ENCODE measurements around the gene GFAP. TPM values are rescaled to one million over a fixed set of nuclear protein-coding genes. Genes with fewer than 3 reads are reported as not detected.
"Not testable (repeated sequence)": the region's sequence is repeated elsewhere in the genome, so short reads cannot be mapped to it uniquely, and the experiment has no call there.

Gene GFAP
- total RNA-seq, 1 donor from 2014 or later, result not detected

DNA sequence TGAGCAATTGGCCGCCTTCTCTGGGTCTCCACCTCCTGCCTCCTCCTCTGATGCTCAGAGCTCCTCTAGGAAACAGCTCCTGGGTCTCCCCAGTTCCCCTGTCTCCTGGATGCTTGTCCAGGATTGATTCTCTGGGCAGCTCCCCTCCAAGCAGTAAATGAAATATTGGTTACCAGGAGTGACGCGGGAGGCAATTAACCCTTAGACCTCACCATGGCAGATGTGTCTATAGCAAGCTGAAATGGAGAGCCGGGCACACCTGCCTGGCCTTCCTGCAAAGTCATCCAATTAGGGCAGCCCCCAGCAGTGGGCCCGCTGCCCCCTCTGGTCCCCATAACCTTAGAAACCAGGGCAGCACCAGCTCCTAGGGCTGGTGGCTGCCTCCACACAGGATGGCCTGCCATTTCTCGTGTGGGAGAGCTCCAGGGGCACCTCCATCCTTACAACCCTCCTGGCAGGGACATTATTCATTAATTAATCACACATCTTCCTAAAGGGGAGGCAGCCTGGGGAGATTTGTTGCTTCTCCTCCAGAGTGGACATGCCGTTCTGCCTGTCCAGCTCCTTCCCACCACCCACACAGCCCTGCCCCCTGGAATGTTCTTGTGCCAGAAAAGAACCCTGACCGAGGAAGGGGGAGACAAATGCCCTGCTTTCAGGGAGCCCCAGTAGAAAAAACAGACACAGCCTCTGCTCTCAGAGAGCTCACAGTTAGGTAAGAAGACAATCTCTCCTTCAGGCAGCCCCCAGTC, 40.5 kb upstream of the GFAP start:
- no peak for DNase-seq (ENCODE audit: extremely low spot score, unreplicated experiment)
- Mint-ChIP-seq H3K27me3 (ENCODE audit: unreplicated experiment) (no peaks in the 10 kb centered on the region), H3K4me3 (ENCODE audit: unreplicated experiment) (no peak overlapping the region), H3K4me1 (ENCODE audit: unreplicated experiment) (peaks cover 11% of the 10 kb centered on the region), H3K27ac (ENCODE audit: unreplicated experiment) (no peak overlapping the region), H3K9me3 (ENCODE audit: unreplicated experiment) (no peaks in the 10 kb centered on the region), H3K36me3 (ENCODE audit: unreplicated experiment) (no peaks in the 10 kb centered on the region)
- TF ChIP-seq CTCF (IDR thresholded peaks at IDR 0.05), result no peak

DNA sequence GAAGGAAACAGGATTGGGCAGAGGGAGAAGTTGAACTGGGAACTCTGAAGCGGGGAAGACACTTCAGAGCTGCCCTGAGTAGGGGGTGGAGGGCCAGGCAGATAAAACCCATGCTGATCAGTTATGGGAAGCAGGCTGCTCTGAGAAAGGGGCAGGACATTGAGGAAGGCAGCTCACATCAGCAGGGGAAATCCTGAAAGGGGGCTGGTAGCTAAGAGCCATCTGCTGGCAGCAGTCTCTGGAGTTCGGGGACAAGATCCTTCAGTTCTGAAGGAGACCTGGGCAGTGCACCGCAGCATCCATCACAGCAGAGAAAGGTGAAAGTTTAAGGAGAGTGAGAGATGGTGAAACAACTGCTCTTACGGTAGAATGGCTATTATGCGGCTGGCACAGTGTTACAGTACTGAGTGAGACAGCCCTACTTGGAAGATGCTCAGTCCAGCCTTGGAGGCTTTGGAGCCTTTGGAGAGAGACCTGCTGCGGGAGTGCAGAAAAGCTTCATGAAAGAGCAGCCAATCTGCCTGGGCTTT, 37.7 kb upstream of the GFAP start:
- no peaks in the 10 kb centered on the region for H3K36me3 Mint-ChIP-seq (ENCODE audit: unreplicated experiment)
- no peak for DNase-seq (ENCODE audit: extremely low spot score, unreplicated experiment)
- no peaks in the 10 kb centered on the region for H3K9me3 Mint-ChIP-seq (ENCODE audit: unreplicated experiment)
- TF ChIP-seq CTCF (IDR thresholded peaks at IDR 0.05), result no peak
- no peak overlapping the region for H3K4me3 Mint-ChIP-seq (ENCODE audit: unreplicated experiment)
- no peaks in the 10 kb centered on the region for H3K27me3 Mint-ChIP-seq (ENCODE audit: unreplicated experiment)
- no peak overlapping the region for H3K27ac Mint-ChIP-seq (ENCODE audit: unreplicated experiment)
- H3K4me1 Mint-ChIP-seq (ENCODE audit: unreplicated experiment), result peaks cover 8% of the 10 kb centered on the region

DNA sequence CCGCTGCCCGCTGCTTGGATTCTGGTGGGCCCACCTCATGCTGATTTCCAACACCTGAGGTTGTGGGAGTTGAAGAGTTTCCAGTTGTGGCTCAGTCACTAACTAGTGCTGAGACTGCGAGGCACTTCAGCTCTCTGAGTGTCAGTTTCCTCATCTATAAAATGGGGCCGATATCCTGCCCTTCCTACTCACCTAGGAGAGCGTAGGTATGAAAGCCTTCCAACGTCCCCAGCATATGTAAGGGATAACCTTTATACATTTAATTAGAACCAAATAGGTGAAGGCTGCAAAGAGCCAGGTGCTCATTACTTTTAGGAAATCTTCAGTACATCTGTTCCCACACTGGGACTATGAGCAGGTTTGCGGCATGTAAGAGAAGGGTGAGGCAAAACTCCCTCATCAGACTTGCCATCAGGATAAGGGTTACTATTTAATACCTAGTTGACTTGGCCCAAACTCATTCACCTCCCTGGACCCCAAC, 33.1 kb upstream of the GFAP start:
- TF ChIP-seq CTCF (IDR thresholded peaks at IDR 0.05), result no peak
- Mint-ChIP-seq H3K4me1 (ENCODE audit: unreplicated experiment) (peaks cover 23% of the 10 kb centered on the region), H3K4me3 (ENCODE audit: unreplicated experiment) (peak overlapping the region; percentile 90), H3K27me3 (ENCODE audit: unreplicated experiment) (no peaks in the 10 kb centered on the region), H3K9me3 (ENCODE audit: unreplicated experiment) (no peaks in the 10 kb centered on the region), H3K36me3 (ENCODE audit: unreplicated experiment) (no peaks in the 10 kb centered on the region), H3K27ac (ENCODE audit: unreplicated experiment) (peak overlapping the region; percentile 89)
- no peak for DNase-seq (ENCODE audit: extremely low spot score, unreplicated experiment)

- Mint-ChIP-seq H3K4me3 (ENCODE audit: unreplicated experiment) (peak within 1 kb of the TSS; percentile 90), H3K36me3 (ENCODE audit: unreplicated experiment) (no peaks in the 10 kb centered on the region), H3K27ac (ENCODE audit: unreplicated experiment) (peak within 1 kb of the TSS; percentile 89), H3K27me3 (ENCODE audit: unreplicated experiment) (no peaks in the 10 kb centered on the region), H3K9me3 (ENCODE audit: unreplicated experiment) (no peaks in the 10 kb centered on the region), H3K4me1 (ENCODE audit: unreplicated experiment) (peaks cover 23% of the 10 kb centered on the region)
- no peak for TF ChIP-seq CTCF (IDR thresholded peaks at IDR 0.05)
- DNase-seq (ENCODE audit: extremely low spot score, unreplicated experiment), result peak; percentile 94
These were observed 32.4 kb upstream of the GFAP start, which contains the start of gene KIF18B for GRCh38 chr17:44947461-44948314. TSS of gene KIF18B (minus strand) at chr17:44947773. CDS start at chr17:44936344, 11,429 bp downstream.

DNA sequence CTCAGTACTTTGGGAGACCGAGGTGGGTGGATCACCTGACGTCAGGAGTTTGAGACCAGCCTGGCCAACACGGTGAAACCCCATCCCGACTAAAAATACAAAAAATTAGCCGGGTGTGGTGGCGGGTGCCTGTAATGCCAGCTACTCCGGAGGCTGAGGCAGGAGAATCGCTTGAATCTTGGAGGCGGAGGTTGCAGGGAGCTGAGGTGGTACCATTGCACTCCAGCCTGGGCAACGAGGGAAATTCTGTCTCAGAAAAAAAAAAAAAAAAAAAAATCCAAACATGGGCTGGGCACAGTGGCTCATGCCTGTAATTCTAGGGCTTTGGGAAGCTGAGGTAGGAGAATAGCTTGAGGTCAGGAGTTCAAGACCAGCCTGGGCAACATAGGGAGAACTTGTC, 30.4 kb upstream of the GFAP start:
- H3K9me3 Mint-ChIP-seq (ENCODE audit: unreplicated experiment); H3K4me3 Mint-ChIP-seq (ENCODE audit: unreplicated experiment); H3K36me3 Mint-ChIP-seq (ENCODE audit: unreplicated experiment); DNase-seq (ENCODE audit: extremely low spot score, unreplicated experiment); H3K27ac Mint-ChIP-seq (ENCODE audit: unreplicated experiment); H3K27me3 Mint-ChIP-seq (ENCODE audit: unreplicated experiment): not testable (repeated sequence)
- H3K4me1 Mint-ChIP-seq (ENCODE audit: unreplicated experiment), result peaks cover 38% of the 10 kb centered on the region

All from osteocyte (in vitro differentiated cells).